ENCODE results near the gene GAD1.
A peak's percentile ranks its signal among the peaks of the same experiment; 100 is the strongest.

The GAD1 gene

GRCh38 chr2:170819680-170820664 lies 3.3 kb downstream of the GAD1 start:
- Histone ChIP-seq H3K9ac (ENCODE audit: low read depth, low read length) (no peak overlapping the region), H3K4me3 (ENCODE audit: low read depth, low read length) (peak overlapping the region; percentile 8), H3K4me1 (ENCODE audit: control insufficient read depth, insufficient read depth, low read length) (peaks cover 14% of the 10 kb centered on the region), H3K9me3 (ENCODE audit: control insufficient read depth, insufficient read depth, low read length) (no peaks in the 10 kb centered on the region), H3K36me3 (ENCODE audit: control insufficient read depth, insufficient read depth, low read length) (no peaks in the 10 kb centered on the region), H3K27me3 (ENCODE audit: control insufficient read depth, insufficient read depth, low read length) (peaks cover 95% of the 10 kb centered on the region)

GRCh38 chr2:170820757-170821530 lies 4.3 kb downstream of the GAD1 start:
- H3K4me3 ChIP-seq (ENCODE audit: low read depth, low read length) = peak overlapping the region; percentile 62
- no peak overlapping the region for H3K9ac ChIP-seq (ENCODE audit: low read depth, low read length)
- peaks cover 14% of the 10 kb centered on the region for H3K4me1 ChIP-seq (ENCODE audit: control insufficient read depth, insufficient read depth, low read length)

GRCh38 chr2:170821531-170822289 lies 5.0 kb downstream of the GAD1 start:
- Histone ChIP-seq H3K4me3 (ENCODE audit: low read depth, low read length) (peak overlapping the region; percentile 62), H3K4me1 (ENCODE audit: control insufficient read depth, insufficient read depth, low read length) (peaks cover 14% of the 10 kb centered on the region), H3K27me3 (ENCODE audit: control insufficient read depth, insufficient read depth, low read length) (peaks cover 94% of the 10 kb centered on the region), H3K36me3 (ENCODE audit: control insufficient read depth, insufficient read depth, low read length) (no peaks in the 10 kb centered on the region), H3K9ac (ENCODE audit: low read depth, low read length) (no peak overlapping the region), H3K9me3 (ENCODE audit: control insufficient read depth, insufficient read depth, low read length) (no peaks in the 10 kb centered on the region)

More at GRCh38 chr2:170820757-170821530, 4.3 kb downstream of the GAD1 start:
- Histone ChIP-seq H3K27me3 (ENCODE audit: control insufficient read depth, insufficient read depth, low read length) (peaks cover 97% of the 10 kb centered on the region), H3K9me3 (ENCODE audit: control insufficient read depth, insufficient read depth, low read length) (no peaks in the 10 kb centered on the region), H3K36me3 (ENCODE audit: control insufficient read depth, insufficient read depth, low read length) (no peaks in the 10 kb centered on the region)

DNA sequence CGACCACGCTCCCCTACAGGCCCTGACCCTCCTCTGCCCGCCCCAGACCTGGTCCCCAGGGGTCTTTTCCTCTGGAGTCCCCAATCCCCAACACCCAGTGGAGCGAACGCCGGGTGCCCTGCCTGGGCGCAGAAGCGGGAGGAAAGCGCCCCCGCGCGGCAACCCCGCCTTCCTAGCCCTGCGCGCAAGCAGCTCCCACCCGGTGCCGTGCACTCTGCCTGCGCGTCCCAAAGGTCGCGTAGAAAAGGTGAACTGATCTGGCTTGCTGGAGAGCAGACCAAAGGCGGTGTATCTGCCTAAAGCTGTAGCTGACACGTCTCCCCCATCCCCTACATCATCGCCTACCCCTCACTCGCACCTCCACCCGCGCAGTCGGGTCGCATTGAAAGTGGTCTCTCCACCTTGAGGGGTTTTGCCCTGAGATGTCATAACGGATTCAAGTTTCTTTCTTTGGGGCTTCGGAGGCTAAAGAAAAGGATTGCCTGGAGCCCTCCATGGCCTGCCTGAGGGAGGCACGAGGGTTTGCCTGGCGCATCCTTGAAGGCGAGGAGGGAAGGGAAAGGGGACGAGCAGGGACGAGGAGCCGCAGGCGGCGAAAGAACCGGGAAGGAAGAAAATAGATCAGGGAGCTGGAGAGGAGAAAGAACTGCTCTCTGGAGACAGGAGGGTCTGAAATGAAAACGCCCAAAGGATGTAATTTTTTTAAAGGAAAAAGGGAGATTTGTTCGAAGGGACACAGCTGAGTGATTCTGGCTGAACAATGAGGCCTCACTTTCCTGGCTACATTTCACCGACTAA lies 5.8 kb downstream of the GAD1 start:
- H3K9ac ChIP-seq (ENCODE audit: low read depth, low read length) = no peak overlapping the region
- H3K4me1 ChIP-seq (ENCODE audit: control insufficient read depth, insufficient read depth, low read length) = peaks cover 14% of the 10 kb centered on the region
- H3K36me3 ChIP-seq (ENCODE audit: control insufficient read depth, insufficient read depth, low read length) = no peaks in the 10 kb centered on the region
- H3K9me3 ChIP-seq (ENCODE audit: control insufficient read depth, insufficient read depth, low read length) = no peaks in the 10 kb centered on the region
- peak overlapping the region; percentile 62 for H3K4me3 ChIP-seq (ENCODE audit: low read depth, low read length)
- H3K27me3 ChIP-seq (ENCODE audit: control insufficient read depth, insufficient read depth, low read length) = peaks cover 94% of the 10 kb centered on the region

DNA sequence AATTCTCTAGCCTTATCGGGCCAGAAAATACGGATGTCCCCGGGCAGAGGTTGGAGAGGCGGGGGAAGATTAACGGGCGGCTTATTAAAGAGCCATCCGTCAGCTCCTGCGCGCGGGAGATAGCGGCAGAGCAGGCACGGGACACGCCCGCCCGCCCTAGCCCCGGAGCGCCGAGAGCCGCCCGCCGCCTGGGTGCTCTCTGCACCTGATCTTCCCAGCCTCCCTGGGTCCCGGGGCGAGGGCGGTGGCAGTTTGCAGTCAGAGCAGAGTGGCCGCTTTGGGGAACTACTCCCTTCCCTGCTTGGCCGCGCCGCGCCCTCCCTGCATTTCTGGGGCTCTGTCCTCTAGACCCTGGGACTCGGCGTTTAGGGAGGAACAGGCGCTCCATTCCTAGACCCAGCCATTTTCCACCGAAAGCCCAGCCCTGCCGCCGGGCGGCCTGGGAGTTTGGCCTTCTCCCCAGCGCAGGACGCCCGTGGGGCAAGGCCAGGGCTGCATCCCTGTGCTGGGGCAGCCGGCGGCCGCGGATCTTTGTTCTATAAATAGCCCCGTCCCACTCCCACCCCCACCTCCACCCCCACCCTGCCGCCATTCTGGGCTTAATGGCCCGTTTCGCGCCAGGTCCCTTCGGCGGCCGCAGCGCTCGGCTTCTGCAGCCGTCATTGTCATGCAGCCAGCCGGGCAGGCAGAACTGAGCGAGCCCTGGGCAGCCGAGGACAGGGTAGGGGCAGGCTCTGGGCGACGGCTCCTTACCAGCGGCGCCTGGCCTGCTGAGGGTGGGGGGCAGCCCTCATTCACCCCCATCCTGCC lies 6.6 kb downstream of the GAD1 start:
- Histone ChIP-seq H3K9ac (ENCODE audit: low read depth, low read length) (no peak overlapping the region), H3K4me1 (ENCODE audit: control insufficient read depth, insufficient read depth, low read length) (peaks cover 14% of the 10 kb centered on the region), H3K27me3 (ENCODE audit: control insufficient read depth, insufficient read depth, low read length) (peaks cover 95% of the 10 kb centered on the region), H3K9me3 (ENCODE audit: control insufficient read depth, insufficient read depth, low read length) (no peaks in the 10 kb centered on the region), H3K4me3 (ENCODE audit: low read depth, low read length) (peak overlapping the region; percentile 62), H3K36me3 (ENCODE audit: control insufficient read depth, insufficient read depth, low read length) (no peaks in the 10 kb centered on the region)

DNA sequence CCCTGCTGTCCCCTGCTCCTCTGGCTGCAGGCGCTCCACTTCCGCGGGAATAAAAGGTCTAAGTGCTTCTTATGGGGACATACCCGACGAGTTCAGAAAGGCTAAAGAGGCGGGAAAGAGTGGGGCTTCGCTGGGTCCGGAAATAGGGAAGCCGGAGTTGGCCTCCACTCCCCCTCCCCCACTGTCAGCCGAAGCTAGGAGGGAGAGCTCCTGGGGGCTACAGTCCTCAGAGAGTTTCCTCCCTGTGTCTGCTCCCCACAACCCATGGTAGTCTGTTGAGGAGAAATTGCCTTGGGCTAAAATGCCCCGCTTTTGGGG lies 7.2 kb downstream of the GAD1 start:
- H3K4me1 ChIP-seq (ENCODE audit: control insufficient read depth, insufficient read depth, low read length) = peaks cover 14% of the 10 kb centered on the region
- H3K27me3 ChIP-seq (ENCODE audit: control insufficient read depth, insufficient read depth, low read length) = peaks cover 95% of the 10 kb centered on the region
- H3K9me3 ChIP-seq (ENCODE audit: control insufficient read depth, insufficient read depth, low read length) = no peaks in the 10 kb centered on the region
- H3K9ac ChIP-seq (ENCODE audit: low read depth, low read length) = no peak overlapping the region
- no peaks in the 10 kb centered on the region for H3K36me3 ChIP-seq (ENCODE audit: control insufficient read depth, insufficient read depth, low read length)
- H3K4me3 ChIP-seq (ENCODE audit: low read depth, low read length) = peak overlapping the region; percentile 62

- Histone ChIP-seq H3K9ac (ENCODE audit: low read depth, low read length) (no peak overlapping the region), H3K4me3 (ENCODE audit: low read depth, low read length) (peak overlapping the region; percentile 62), H3K36me3 (ENCODE audit: control insufficient read depth, insufficient read depth, low read length) (no peaks in the 10 kb centered on the region), H3K4me1 (ENCODE audit: control insufficient read depth, insufficient read depth, low read length) (peaks cover 11% of the 10 kb centered on the region), H3K9me3 (ENCODE audit: control insufficient read depth, insufficient read depth, low read length) (no peaks in the 10 kb centered on the region), H3K27me3 (ENCODE audit: control insufficient read depth, insufficient read depth, low read length) (peaks cover 93% of the 10 kb centered on the region)
These were observed 7.9 kb downstream of the GAD1 start for GRCh38 chr2:170824526-170825015.

DNA sequence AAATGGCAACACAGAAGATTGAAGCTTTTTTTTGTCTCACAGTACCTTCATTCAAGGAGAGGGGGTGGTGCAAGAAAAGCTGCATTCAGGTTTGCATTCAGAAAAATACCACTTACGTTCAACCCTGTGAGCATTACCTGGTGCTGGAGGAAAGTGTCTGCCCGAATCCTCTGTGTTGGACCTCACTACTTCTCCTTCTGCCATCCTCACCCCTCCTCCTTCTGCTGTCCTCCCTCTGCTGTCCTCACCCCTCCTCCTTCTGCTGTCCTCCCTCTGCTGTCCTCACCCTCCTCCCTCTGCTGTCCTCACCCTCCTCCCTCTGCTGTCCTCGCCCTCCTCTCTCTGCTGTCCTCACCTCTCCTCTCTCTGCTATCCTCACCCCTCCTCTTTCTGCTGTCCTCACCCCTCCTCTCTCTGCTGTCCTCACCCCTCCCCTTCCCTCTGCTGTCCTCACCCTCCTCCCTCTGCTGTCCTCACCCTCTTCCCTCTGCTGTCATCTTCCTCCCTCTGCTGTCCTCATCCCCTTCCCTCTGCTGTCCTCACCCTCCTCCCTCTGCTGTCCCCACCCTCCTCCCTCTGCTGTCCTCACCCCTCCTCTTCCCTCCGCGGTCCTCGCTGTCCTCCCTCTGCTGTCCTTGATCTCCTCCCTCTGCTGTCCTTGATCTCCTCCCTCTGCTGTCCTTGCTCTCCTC lies 11.3 kb downstream of the GAD1 start:
- Histone ChIP-seq H3K27me3 (ENCODE audit: control insufficient read depth, insufficient read depth, low read length) (peaks cover 61% of the 10 kb centered on the region), H3K36me3 (ENCODE audit: control insufficient read depth, insufficient read depth, low read length) (no peaks in the 10 kb centered on the region), H3K4me1 (ENCODE audit: control insufficient read depth, insufficient read depth, low read length) (peaks cover 2% of the 10 kb centered on the region), H3K9ac (ENCODE audit: low read depth, low read length) (no peak overlapping the region), H3K4me3 (ENCODE audit: low read depth, low read length) (no peak overlapping the region), H3K9me3 (ENCODE audit: control insufficient read depth, insufficient read depth, low read length) (no peaks in the 10 kb centered on the region)

GRCh38 chr2:170828533-170828916 lies 11.8 kb downstream of the GAD1 start:
- H3K27me3 ChIP-seq (ENCODE audit: control insufficient read depth, insufficient read depth, low read length) = peaks cover 57% of the 10 kb centered on the region
- no peaks in the 10 kb centered on the region for H3K36me3 ChIP-seq (ENCODE audit: control insufficient read depth, insufficient read depth, low read length)
- H3K9me3 ChIP-seq (ENCODE audit: control insufficient read depth, insufficient read depth, low read length) = no peaks in the 10 kb centered on the region

GRCh38 chr2:170829036-170829435 lies 12.3 kb downstream of the GAD1 start:
- Histone ChIP-seq H3K4me3 (ENCODE audit: low read depth, low read length) (no peak overlapping the region), H3K4me1 (ENCODE audit: control insufficient read depth, insufficient read depth, low read length) (peaks cover 1% of the 10 kb centered on the region), H3K9me3 (ENCODE audit: control insufficient read depth, insufficient read depth, low read length) (no peaks in the 10 kb centered on the region), H3K27me3 (ENCODE audit: control insufficient read depth, insufficient read depth, low read length) (peaks cover 53% of the 10 kb centered on the region), H3K36me3 (ENCODE audit: control insufficient read depth, insufficient read depth, low read length) (no peaks in the 10 kb centered on the region), H3K9ac (ENCODE audit: low read depth, low read length) (no peak overlapping the region)

More at GRCh38 chr2:170828533-170828916, 11.8 kb downstream of the GAD1 start:
- H3K4me1 ChIP-seq (ENCODE audit: control insufficient read depth, insufficient read depth, low read length) = peaks cover 2% of the 10 kb centered on the region
- no peak overlapping the region for H3K4me3 ChIP-seq (ENCODE audit: low read depth, low read length)
- no peak overlapping the region for H3K9ac ChIP-seq (ENCODE audit: low read depth, low read length)
